Fibroblast of skin of right biceps (primary cell): ENCODE results near the gene CCDC146.
"Not testable (repeated sequence)": the region's sequence is repeated elsewhere in the genome, so short reads cannot be mapped to it uniquely, and the experiment has no call there.

Source experiments
- DNase-seq: peaks from one replicate; pipeline ENCODE4 v3.0.0-alpha.2; 2013

The CCDC146 gene

DNA sequence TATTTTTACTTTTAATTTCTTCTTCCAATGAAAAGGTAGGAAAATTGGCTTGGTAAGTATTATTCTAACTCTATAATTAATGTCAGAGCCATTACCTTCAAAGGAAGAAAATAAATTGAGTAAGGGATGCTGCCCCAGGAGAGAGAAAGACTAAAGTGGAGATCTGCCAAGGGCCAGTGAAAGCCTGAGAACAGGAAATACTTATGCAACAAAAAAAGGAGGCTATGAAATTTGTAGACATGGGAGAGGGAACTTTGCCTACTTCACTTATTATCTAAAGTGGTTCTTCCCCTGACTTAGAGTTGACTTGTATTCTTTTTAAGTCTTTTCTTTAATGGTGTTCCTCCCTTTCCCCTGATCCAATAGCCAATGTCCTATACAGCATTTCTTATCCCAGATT is 29.8 kb downstream of the CCDC146 start:
- peak; percentile 33 for DNase-seq

- peak; percentile 5 for DNase-seq
These were observed 32.6 kb downstream of the CCDC146 start for GRCh38 chr7:77154917-77155464.

GRCh38 chr7:77155601-77156377 is 33.4 kb downstream of the CCDC146 start:
- DNase-seq: peak; percentile 14

- DNase-seq: not testable (repeated sequence)
These were observed 34.6 kb downstream of the CCDC146 start for GRCh38 chr7:77157034-77157433.

DNA sequence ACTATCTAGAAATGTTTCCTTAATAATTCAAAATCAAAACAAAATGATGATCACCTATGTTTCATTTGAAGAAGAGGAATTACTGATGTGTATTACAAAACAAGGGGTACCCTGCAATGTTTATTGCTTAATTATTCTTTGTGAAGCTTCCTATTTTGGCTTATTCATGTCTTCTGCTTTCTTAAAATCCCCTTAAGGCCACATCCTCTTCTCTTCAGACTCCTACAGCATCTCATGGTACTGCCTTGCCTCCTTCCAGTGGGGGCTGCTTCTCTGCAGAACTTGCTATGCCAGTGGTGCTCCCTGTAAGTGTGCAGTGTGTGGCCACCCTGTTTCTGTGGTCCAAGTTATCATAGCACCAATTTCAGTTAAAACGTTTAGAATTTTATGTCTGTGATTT is 35.0 kb downstream of the CCDC146 start:
- no peak for DNase-seq

- not testable (repeated sequence) for DNase-seq
These were observed 48.7 kb downstream of the CCDC146 start for GRCh38 chr7:77171073-77171472.

DNA sequence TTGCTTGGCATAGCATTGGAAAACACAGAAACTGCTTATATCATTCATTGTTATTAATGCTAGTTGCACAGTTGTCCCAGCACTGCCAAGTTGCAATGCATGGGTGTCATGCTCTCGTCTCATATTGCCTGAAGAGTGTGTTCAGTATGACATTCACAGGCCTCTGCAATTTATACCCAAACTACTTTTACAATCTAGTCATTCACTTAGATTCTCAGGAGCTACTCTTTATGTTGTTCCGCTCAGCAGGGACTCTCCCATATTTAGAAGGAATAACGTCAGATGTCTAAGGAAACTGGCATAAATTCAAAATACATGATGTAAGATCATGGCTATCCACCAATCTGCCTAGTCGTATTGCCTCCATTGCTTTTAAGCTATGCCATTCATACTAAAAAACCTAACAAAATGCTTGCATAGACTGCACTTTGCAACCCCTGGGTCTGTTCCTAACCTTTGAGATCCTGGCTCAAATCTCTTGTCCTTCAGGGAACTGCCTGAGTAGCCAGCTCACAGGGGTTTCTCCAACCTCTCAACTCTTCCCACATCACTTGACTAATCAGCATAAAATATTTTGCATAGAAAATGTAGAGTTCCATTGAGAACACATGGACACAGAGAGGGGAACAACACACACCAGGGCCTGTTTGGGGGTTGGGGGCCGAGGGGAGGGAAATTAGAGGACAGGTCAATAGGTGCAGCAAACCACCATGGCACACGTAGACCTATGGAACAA is 50.2 kb downstream of the CCDC146 start:
- not testable (repeated sequence) for DNase-seq

- DNase-seq: not testable (repeated sequence)
These were observed 52.0 kb downstream of the CCDC146 start for GRCh38 chr7:77174418-77174817.

DNA sequence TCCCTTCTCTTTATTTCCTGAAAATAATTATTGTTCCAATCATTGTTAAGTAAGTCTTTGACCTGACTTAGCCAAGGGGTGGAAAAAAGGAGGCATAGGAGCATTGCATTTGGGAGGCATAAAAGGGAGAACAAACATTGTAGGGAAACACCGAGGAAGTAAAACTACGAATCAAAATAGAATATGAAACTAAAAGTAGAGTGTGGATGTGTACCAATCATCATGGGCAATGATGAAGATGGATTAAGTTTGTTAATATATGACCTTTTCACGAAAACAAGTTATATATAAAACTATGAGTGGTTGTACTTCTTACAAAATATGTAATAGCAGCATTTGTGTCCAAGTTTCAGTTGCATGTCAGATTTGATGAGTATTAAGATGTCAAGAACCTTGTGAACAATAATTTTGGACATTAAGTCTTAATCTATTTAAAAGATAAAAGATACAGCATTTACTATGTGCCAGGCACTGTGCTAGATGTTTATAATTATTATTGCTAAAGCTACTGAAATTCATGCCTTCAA is 52.9 kb downstream of the CCDC146 start:
- not testable (repeated sequence) for DNase-seq

GRCh38 chr7:77177321-77177904 is 55.0 kb downstream of the CCDC146 start:
- DNase-seq: not testable (repeated sequence)

GRCh38 chr7:77178024-77178423 is 55.6 kb downstream of the CCDC146 start:
- not testable (repeated sequence) for DNase-seq

GRCh38 chr7:77181015-77181595 is 58.7 kb downstream of the CCDC146 start:
- DNase-seq: no peak

- DNase-seq: no peak
These were observed 59.3 kb downstream of the CCDC146 start for GRCh38 chr7:77181734-77182133.

DNA sequence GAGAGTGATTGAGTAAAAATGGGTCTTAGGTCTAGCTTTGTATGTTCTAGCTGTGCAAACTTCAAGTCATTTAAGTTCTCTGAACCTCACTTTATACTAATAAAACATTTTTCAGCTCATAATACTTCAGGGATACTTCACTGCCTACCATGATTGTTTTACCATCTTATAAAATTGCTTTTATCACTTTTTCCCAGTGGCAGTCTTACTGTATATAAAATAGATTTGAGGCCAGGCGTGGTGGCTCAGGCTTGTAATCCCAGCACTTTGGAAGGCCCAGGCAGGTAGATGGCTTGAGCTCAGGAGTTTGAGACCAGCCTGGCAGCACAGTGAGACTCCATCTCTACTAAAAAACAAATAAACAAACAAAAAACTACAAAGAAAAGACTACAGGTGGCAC is 59.8 kb downstream of the CCDC146 start:
- no peak for DNase-seq

- no peak for DNase-seq
These were observed 62.0 kb downstream of the CCDC146 start for GRCh38 chr7:77184463-77184862.

DNA sequence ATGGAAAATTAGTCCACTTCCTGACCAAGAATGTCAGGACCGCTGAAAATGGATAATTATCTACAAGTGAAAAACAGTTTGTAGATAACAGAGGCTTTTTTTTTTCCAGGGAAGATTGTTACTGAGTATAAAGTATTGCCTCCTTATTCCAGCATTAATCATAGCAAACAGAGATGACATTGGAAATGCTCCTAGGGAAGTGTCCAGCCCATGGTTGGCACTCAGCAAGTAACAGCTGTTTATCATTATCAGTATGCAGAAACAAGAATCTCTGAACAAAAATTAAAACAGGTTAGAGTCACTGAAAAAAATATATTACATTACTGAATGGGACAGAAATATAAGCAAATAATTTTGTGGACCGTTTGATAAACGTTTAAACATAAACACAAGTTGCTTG is 62.6 kb downstream of the CCDC146 start:
- DNase-seq: no peak

- no peak for DNase-seq
These were observed 63.5 kb downstream of the CCDC146 start for GRCh38 chr7:77185866-77186265.

- no peak for DNase-seq
These were observed 66.5 kb downstream of the CCDC146 start for GRCh38 chr7:77188731-77189437.

DNA sequence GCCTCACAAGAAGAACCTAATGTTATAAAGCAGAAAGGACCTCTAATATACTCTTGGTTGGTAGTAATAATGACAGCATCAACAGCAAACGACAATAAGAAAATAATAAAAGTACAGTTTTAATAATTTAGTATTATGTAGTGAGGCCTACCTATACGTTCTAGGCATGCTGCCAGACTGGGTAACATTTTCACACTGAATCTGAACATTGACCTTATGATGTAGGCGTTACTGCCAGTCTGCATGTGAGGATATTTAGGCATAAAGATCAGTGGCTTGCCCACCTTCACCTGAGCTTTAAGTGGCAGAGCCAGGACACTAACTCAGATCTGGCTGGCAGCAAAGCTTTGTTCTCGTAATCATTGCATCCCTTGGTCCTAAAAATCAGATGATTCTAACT is 74.7 kb downstream of the CCDC146 start:
- DNase-seq: no peak

- peak; percentile 38 for DNase-seq
These were observed 76.9 kb downstream of the CCDC146 start, which contains the start of gene FGL2 for GRCh38 chr7:77199013-77199966. TSS of gene FGL2 (minus strand) at chr7:77199819. CDS start at chr7:77199793, 26 bp downstream.

DNA sequence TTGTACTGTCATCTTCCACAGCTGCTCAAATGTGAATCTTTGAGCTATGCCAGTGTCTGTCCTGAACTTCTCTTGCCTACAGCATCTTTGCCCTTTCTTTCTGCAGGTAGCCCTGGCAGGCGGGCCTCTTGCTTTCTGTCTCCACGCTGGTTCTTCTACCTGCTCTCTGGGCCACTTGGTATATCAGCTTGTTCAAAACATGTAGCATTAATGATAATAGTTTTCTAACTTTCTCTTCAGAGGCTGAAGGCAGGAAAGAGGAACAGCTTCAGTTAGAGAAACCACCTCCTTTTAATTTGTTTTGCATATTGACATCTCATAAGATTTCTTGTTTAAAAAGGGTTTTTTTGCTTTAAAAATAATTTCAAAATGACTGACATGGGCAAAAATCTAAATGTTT is 78.1 kb downstream of the CCDC146 start:
- DNase-seq: no peak
